ENCODE data around the gene MRGPRX1.
"Not testable (repeated sequence)": the region's sequence is repeated elsewhere in the genome, so short reads cannot be mapped to it uniquely, and the experiment has no call there.

MRGPRX1 gene

DNA sequence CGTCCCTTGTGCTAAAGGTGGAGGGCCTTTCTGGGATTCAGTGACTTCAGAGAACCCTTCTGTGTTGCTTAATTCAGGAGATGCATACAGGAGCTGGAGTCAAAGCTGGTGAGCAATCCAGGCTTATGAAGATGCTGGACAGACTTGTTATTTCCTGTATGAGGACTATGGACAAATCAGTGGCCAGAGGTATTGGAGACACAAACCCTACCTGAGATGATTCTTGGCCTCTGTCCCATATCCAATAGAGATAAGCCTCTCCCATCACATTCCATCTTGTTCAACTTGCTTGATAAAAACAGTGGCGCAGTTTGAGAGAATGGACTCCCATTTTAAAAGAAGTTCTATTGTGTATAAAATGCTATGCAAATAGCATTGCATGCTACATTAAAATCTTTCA, at the start of gene MRGPRX1:
TSS of gene MRGPRX1 (minus strand) at position 101 of the 400 bp plus-strand sequence. CDS start 4,630 bp downstream, outside the sequence.
- no peak for DNase-seq (ENCODE audit: low read depth)

DNA sequence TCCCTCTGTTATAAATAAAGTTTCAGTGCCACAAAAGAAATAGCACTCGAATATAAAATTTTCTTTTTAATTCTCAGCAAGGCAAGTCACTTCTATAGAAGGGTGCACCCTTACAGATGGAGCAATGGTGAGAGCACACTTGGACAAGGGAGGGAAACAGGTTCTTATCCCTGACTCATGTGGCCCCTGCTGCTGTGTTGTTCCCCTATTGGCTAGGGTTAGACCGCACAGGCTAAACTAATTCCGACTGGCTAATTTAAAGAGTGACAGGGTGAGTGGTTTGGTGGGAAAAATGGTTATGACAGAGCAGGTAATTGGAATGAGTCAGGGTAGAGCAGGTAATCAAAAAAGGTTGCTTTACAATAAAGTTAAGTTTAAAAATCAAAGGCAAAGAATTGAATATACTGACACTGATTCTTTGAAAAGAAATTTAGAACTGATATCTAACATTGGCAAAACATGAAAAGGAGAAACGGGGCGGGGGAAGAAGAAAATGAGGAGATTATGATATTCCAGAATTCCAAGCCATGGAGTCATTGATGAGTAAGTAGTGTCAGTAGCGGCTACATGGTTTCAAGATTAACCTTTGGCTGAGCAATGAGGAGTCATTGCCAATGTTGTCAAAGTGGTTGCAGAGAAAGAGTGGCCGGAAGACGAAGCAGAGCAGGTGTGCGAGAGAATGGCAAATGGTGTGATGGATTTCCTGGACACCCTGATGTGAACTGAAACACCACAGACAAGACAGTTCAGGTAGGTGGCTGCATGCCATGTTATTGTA, 48.4 kb upstream of the MRGPRX1 start:
- DNase-seq (ENCODE audit: low read depth), result no peak

DNA sequence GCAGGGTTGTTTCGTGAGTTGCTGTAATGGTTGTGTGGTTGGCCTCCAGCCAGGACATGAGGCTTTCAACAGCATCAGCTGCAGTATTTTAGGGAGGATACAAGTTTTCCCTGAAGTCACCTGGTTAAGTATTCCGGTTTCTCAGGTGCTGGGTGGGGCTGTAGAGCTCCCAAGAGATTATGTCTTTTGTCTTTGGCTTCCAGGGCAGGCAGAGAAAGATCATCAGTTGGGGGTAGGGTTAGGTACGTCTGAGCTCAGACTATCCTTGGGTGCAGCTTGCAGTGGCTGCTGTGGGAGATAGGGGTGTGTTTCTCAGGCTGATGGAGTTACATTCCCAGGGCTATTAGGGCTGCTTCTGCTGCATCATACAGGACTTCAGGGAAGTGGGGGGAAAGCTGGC, 47.5 kb upstream of the MRGPRX1 start:
- no peak for DNase-seq (ENCODE audit: low read depth)

DNA sequence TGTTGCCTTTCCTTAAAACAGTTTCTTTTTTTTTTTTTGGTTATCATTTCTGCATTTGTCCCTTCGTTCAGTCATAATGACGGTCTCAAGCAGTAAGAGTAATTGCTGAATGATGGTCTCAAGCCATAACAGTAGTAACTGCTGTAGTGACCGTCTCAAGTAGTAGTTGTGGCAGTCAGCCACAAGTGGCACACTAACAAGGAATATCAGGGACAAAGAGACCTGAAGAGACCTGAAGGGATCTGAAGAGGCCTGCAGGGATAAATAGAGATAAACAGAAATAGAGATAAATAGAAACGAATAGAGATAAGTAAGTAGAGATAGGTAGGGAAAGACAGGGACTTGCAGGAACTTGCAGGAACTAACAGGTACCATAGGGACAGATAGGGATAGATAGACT, 42.7 kb upstream of the MRGPRX1 start:
- no peak for DNase-seq (ENCODE audit: low read depth)

DNA sequence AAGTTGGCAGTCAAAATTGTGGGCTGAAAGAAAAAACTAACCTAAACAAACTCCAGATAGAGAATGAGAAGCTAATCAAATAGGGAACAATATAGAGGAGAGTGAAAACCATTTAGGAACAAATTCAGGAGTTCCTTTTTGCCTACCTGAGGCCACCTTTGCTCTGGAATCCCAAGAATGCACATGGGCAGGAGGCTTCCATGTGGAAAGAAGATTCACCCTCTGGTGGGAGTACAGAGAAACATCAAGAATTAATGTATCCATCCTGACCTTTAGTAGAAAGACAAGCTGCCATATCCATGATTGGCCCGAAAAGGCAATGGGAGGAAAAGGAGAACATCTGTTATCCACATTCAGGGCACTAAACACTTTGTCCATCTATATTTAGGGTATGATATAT, 35.0 kb upstream of the MRGPRX1 start:
- DNase-seq (ENCODE audit: low read depth), result no peak

DNA sequence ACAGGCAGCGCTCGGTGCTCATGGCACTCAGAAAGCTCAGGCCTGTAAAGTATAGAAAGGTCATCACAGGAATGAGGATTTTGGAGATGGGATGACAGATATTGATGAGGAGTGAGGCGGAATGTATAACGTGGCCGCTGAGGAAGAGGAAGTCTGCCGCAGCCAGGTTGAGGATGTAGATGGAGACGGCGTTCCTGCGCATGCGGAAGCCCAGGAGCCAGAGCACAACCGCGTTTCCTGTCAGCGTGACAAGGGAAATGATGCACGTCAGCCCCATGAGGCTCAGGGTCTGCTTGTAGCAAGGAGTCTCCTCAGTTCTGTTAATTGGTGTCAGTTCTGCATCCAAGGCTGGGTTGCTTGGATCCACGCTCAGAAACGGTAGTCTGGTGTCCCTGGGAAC, 33.1 kb upstream of the MRGPRX1 start:
- DNase-seq (ENCODE audit: low read depth), result no peak

DNA sequence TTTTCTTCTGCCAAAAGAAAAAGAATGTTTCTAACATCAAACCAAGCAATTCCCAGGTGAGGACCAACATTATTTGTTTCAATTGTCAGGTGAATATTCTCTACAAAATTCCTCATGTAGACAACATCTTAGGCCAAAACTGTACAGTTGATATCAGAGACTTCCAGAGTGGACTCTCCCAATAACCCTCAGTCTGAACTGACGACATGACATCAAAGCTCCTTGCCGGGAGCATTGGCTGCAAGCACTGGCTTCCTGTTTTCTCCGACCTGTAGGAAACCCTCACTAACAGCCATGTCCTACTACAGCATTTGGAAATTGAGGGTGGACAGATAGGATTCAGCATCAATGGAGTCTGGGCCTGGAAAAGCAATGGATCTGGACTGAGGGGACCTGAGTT, 30.5 kb upstream of the MRGPRX1 start:
- DNase-seq (ENCODE audit: low read depth), result no peak

DNA sequence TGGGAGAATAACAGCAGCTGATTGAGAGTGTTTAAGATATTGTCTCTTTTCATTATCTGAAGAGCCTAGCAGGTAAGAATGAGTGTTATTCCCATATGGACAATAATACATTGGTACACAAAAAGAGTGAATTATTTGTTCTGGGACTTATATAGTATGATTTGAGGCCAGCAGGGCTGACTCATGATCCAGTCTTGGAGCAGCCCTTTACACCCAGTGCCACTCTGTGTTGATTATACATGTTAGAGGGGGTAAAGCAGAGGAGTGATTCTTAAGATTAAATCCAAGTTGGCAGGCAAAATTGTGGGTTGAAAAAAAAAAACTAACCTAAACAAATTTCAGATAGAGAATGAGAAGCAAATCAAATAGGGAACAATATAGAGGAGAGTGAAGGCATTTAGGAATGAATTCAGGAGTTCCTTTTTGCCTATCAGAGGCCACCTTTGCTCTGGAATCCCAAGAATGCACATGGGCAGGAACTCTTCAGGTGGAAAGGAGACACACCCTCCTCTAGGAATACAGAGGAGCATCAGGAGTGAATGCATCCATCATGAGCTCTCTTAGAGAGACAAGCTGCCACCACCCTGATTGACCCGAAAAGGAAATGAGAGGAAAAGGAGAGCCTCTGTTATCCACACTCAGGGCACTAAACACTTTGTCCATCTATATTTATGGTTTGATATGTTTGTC, 19.2 kb upstream of the MRGPRX1 start:
- DNase-seq (ENCODE audit: low read depth), result no peak

DNA sequence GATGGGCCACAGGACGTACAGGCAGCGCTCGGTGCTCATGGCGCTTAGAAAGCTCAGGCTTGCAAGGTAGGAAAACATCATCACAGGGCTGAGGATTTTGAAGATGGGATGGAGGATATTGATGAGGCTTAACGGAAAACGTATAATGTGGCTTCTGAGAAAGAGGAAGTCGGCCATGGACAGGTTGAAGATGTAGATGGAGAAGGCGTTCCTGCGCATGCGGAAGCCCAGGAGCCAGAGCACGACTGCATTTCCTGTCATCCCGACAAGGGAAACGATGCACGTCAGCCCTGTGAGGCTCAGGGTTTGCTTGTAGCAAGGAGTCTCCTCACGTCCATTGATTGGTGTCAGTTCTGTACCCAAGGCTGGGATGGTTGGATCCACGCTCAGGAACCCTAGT, 17.4 kb upstream of the MRGPRX1 start:
- no peak for DNase-seq (ENCODE audit: low read depth)

DNA sequence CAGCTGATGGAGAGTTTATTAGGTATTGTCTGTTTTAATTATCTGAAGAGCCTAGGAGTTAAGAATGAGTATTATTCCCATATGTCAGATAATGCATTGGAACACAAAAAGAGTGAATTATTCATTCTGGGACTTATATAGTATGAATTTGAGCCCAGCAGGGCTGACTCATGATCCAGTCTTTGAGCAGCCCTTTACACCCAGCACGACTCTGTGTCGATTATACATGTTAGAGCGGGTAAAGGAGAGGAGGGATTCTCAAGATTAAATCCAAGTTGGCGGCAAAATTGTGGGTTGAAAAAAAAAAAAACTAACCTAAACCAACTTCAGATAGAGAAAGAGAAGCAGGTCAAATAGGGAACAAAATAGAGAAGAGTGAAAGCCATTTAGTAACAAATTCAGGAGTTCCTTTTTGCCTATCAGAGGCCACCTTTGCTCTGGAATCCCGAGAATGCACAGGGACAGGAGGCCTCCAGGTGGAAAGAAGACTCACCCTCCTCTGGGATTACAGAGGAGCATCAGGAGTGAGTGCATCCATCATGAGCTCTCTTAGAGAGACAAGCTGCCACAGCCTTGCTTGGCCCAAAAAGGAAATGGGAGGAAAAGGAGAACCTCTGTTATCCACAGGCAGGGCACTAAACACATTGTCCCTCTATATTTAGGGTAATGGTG, 3.1 kb downstream of the MRGPRX1 start:
- no peak for DNase-seq (ENCODE audit: low read depth)

DNA sequence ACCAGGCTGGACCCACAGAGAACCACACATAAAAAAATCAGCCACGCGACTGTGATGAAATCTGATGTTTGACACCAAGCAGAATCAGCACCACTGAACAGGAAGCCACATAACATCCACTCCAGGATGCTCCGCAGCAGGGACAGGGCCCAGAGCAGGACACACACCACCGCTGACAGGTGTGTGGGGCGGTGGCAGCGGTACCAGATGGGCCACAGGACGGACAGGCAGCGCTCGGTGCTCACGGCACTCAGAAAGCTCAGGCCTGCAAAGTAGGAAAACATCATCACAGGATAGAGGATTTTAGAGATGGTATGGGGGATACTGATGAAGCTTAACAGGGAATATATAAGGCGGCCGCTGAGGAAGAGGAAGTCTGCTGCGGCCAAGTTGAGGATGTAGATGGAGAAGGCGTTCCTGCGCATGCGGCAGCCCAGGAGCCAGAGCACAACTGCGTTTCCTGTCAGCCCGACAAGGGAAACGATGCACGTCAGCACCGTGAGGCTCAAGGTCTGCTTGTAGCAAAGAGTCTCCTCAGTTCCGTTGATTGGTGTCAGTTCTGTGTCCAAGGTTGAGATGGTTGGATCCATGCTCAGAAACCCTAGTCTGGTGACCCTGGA, 4.9 kb downstream of the MRGPRX1 start:
- DNase-seq (ENCODE audit: low read depth), result no peak

DNA sequence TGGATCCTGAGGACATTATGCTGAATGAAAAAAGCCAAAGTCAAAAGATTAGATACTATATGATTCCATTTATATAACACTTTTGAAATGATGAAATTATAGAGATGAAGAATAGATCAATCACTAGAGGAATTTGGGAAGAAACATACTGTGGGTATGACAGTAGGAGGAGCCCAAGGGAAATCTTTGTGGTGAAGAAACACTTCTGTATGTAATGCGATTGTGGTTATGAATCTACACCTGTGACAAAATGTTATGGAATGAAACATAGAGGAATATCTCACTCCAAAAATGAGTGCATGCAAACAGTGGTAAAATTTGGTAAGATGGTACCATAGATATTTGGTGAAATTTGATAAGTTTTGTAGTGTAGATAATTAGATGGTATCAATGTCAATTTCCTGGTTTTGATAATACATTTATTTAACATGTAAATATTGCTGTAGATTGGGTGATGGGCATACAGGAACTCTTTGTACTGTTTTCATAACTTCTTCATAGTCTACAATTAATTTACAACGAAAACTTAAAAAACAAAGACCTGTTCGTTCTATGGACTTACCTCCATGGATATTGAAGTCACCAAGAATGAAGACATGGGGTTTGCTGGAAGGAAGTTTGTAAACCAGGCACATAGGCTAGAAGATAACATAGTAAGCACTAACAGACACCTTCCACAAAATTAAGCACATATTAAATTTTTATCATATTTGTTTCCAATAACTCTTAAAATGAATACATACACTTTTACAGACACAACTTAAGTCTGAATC, 11.5 kb downstream of the MRGPRX1 start:
- no peak for DNase-seq (ENCODE audit: low read depth)

DNA sequence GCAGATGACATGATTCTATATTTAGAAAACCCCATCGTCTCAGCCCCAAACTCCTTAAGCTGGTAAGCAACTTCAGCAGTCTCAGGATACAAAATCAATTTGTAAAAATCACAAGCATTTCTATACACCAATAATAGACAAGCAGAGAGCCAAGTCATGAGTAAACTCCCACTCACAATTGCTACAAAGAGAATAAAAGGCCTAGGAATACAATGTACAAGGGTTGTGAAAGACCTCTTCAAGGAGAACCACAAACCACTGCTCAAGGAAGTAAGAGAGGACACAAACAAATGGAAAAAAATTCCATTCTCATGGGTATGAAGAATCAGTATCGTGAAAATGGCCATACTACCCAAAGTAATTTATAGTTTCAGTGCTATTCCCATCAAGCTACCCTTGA, 13.8 kb downstream of the MRGPRX1 start:
- DNase-seq (ENCODE audit: low read depth), result not testable (repeated sequence)

DNA sequence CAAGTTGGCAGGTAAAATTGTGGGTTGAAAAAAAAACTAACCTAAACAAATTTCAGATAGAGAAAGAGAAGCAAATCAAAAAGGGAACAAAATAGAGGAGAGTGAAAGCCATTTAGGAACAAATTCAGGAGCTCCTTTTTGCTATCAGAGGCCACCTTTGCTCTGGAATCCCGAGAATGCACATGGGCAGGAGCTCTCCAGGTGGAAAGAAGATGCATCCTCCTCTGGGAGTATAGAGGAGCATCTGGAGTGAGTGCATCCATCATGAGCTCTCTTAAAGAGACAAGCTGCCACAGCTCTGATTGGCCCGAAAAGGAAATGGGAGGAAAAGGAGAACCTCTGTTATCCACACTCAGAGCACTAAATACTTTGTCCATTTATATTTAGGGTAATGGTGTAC, 26.3 kb downstream of the MRGPRX1 start:
- no peak for DNase-seq (ENCODE audit: low read depth)

DNA sequence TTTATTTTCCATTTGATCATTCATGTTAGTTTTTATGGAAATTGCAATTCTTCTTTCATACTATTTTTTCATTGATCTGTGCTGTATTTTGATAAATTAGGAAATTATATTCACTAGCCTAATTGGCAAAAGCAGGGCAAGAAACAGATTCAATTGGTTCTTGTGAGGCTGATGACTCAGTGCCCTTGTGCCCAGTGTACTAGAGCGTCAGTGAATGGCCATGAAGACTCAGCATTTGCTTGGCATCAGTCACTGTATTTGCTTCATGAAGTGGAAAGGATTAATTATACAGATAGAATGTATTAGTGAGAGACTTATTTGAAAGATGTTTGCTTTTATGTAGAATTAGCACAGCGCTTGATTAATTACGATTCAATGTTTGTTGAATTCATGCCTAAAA, 31.8 kb downstream of the MRGPRX1 start:
- no peak for DNase-seq (ENCODE audit: low read depth)

DNA sequence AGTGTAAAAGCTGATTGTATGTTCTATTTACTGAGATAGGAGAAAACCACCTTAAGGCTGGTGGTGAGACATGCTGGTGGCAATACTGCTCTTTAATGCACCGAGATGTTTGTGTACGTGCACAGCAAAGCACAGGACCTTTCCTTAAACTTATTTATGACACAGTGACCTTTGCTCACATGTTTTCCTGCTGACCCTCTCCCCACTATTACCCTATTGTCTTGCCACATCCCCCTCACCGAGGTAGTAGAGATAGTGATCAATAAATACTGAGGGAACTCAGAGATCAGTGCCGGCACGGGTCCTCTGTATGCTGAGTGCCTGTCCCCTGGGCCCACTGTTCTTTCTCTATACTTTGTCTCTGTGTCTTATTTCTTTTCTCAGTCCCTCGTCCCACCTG, 38.6 kb downstream of the MRGPRX1 start:
- not testable (repeated sequence) for DNase-seq (ENCODE audit: low read depth)

DNA sequence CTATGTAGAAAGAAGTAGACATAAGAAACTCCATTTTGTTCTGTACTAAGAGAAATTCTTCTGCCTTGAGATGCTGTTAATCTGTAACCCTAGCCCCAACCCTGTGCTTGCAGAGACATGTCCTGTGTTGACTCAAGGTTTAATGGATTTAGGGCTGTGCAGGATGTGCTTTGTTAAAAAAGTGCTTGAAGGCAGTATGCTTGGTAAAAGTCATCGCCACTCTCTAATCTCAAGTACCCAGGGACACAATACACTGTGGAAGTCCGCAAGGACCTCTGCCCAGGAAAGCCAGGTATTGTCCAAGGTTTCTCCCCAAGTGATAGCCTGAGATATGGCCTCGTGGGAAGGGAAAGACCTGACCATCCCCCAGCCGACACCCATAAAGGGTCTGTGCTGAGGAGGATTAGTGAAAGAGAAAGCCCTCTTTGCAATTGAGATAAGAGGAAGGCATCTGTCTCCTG, 39.0 kb downstream of the MRGPRX1 start:
- not testable (repeated sequence) for DNase-seq (ENCODE audit: low read depth)

DNA sequence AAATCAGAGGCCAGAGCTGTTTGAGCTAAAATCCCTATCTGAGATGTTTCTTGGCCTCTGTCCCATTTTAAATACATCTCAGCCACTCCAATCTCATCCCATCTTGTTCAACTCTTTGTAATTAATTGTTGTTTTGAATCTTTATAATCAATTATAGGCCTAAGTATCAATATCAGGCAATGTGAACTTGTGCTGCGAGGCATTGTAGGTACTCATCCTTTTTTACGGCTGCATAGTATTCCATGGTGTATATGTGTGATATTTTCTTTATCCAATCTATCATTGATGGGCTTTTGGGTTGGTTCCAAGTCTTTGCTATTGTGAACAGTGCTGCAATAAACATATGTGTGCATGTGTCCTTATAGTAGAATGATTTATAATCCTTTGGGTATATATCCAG, 47.5 kb downstream of the MRGPRX1 start:
- DNase-seq (ENCODE audit: low read depth), result not testable (repeated sequence)

DNA sequence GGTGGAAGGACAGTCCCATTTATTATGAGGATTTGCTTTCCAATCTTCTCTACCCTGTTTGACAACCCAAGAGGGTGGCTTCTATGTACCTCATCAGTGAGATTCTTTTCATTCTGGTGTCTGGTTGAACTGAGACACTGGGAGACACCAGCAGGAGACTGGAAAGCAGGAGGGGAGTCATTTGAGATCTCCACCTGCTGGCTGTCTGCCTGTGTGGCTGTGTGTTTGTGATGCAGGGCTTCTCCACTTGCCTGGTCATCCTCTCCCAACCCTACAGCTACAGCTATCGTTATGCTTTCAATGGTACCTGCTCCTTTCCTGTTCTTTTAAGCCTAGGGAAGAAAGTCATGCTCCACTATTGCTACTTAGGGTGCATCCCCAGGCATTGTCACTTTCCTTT, 48.6 kb downstream of the MRGPRX1 start:
- DNase-seq (ENCODE audit: low read depth), result no peak

Data from T-helper 22 cell (primary cell).